ENCODE results near the gene CHEK2.
"Not testable (repeated sequence)": the region's sequence is repeated elsewhere in the genome, so short reads cannot be mapped to it uniquely, and the experiment has no call there.

Gene CHEK2

GRCh38 chr22:28741200-28741784 is 328 bp downstream of the CHEK2 start:
- no peak for DNase-seq (ENCODE audit: low spot score)

- not testable (repeated sequence) for DNase-seq (ENCODE audit: low spot score)
These were observed 2.7 kb downstream of the CHEK2 start for GRCh38 chr22:28738876-28739275.

GRCh38 chr22:28737701-28738100 is 3.9 kb downstream of the CHEK2 start:
- DNase-seq (ENCODE audit: low spot score): no peak

- no peak for DNase-seq (ENCODE audit: low spot score)
These were observed 5.1 kb downstream of the CHEK2 start for GRCh38 chr22:28736301-28737155.

- no peak for DNase-seq (ENCODE audit: low spot score)
These were observed 7.2 kb downstream of the CHEK2 start for GRCh38 chr22:28734393-28734792.

GRCh38 chr22:28730179-28730578 is 11.4 kb downstream of the CHEK2 start:
- DNase-seq (ENCODE audit: low spot score): no peak

- no peak for DNase-seq (ENCODE audit: low spot score)
These were observed 12.9 kb downstream of the CHEK2 start for GRCh38 chr22:28728621-28729313.

- DNase-seq (ENCODE audit: low spot score): no peak
These were observed 13.6 kb downstream of the CHEK2 start for GRCh38 chr22:28728002-28728401.

GRCh38 chr22:28718044-28718443 is 23.6 kb downstream of the CHEK2 start:
- DNase-seq (ENCODE audit: low spot score): no peak

GRCh38 chr22:28716686-28717085 is 24.9 kb downstream of the CHEK2 start:
- no peak for DNase-seq (ENCODE audit: low spot score)

GRCh38 chr22:28715611-28716010 is 26.0 kb downstream of the CHEK2 start:
- no peak for DNase-seq (ENCODE audit: low spot score)

GRCh38 chr22:28714043-28714628 is 27.5 kb downstream of the CHEK2 start:
- no peak for DNase-seq (ENCODE audit: low spot score)

GRCh38 chr22:28711820-28712777 is 29.5 kb downstream of the CHEK2 start:
- no peak for DNase-seq (ENCODE audit: low spot score)

GRCh38 chr22:28711341-28711740 is 30.3 kb downstream of the CHEK2 start:
- DNase-seq (ENCODE audit: low spot score): no peak

GRCh38 chr22:28710576-28711191 is 30.9 kb downstream of the CHEK2 start:
- DNase-seq (ENCODE audit: low spot score): no peak

GRCh38 chr22:28710107-28710506 is 31.5 kb downstream of the CHEK2 start:
- DNase-seq (ENCODE audit: low spot score): no peak

- no peak for DNase-seq (ENCODE audit: low spot score)
These were observed 34.8 kb downstream of the CHEK2 start for GRCh38 chr22:28706845-28707244.

GRCh38 chr22:28703436-28703835 is 38.2 kb downstream of the CHEK2 start:
- DNase-seq (ENCODE audit: low spot score): no peak

GRCh38 chr22:28702891-28703290 is 38.7 kb downstream of the CHEK2 start:
- no peak for DNase-seq (ENCODE audit: low spot score)

- DNase-seq (ENCODE audit: low spot score): not testable (repeated sequence)
These were observed 48.4 kb downstream of the CHEK2 start for GRCh38 chr22:28693041-28693760.
